GM21423 (cell line): ENCODE measurements around the gene CNTNAP2.
"Not testable (repeated sequence)": the region's sequence is repeated elsewhere in the genome, so short reads cannot be mapped to it uniquely, and the experiment has no call there.

ENCODE experiments used
- ATAC-seq: cut with Tn5 transposase; IDR thresholded peaks from one replicate; pipeline ENCODE4 v1.9.1; 2021; ENCODE audit warnings: mild to moderate bottlenecking, moderate library complexity; ENCODE audit not compliant: unreplicated experiment

The CNTNAP2 gene

GRCh38 chr7:148264933-148265557 is 2148.4 kb downstream of the CNTNAP2 start:
- ATAC-seq = no peak

- ATAC-seq = no peak
These were observed 2149.3 kb downstream of the CNTNAP2 start for GRCh38 chr7:148265896-148266295.

- ATAC-seq = no peak
These were observed 2150.2 kb downstream of the CNTNAP2 start for GRCh38 chr7:148266795-148267194.

GRCh38 chr7:148270576-148270975 is 2154.0 kb downstream of the CNTNAP2 start:
- ATAC-seq = no peak

DNA sequence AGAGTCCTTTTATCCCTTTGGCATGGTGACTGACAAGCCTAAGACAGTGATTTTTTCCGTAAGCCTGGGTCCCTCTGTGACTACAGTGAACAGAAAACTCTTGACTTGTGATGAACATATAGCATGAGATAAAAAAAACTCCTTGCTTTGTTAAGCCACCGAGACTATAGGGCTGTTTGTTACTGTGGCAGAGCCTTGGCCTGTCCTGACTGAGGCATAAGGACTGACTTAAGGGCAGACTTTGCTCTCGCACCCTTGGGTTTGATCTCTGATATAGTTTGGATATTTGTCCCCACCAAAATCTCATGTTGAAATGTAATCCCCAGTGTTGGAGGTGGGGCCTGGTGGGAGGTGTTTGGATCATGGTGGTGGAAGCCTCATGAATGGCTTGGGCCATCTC is 2157.5 kb downstream of the CNTNAP2 start:
- no peak for ATAC-seq

- ATAC-seq = no peak
These were observed 2158.8 kb downstream of the CNTNAP2 start for GRCh38 chr7:148275359-148275890.

- ATAC-seq = no peak
These were observed 2159.9 kb downstream of the CNTNAP2 start for GRCh38 chr7:148276314-148277041.

GRCh38 chr7:148277042-148277660 is 2160.6 kb downstream of the CNTNAP2 start:
- no peak for ATAC-seq

DNA sequence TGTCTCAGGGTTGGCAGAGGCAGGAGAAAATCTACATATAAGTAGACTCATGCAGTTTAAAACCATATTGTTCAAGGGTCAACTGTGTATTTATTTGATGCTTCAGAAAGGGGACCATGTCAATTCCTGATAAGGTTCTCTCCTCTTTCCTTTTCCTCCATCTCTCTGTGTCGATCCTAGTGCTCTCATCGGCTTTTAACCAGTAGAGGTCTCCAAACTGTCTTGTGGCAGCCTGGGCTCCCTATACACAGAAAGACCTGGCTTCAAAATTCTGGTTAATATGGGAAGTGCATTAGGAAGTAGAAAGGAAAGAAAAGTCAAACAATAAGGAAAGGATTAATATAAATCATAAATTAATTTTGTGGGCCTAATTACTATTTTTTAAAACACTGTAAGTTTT is 2169.5 kb downstream of the CNTNAP2 start:
- ATAC-seq = no peak

DNA sequence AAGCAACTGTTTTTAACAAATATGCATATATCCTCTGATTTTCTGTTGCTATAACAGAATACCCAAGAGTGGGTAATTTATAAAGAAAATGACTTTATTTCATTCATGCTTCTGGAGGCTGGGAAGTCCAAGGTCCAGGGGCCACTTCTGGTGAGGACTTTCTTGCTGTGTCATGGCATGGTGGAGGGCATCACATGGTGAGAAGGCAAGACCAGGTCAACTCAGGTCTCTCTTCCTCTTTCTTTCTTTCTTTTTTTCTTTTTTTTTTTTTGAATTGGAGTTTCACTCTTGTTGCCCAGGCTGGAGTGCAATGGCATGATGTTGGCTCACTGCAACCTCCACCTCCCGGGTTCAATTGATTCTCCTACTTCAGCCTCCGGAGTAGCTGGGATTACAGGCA is 2170.9 kb downstream of the CNTNAP2 start:
- no peak for ATAC-seq

DNA sequence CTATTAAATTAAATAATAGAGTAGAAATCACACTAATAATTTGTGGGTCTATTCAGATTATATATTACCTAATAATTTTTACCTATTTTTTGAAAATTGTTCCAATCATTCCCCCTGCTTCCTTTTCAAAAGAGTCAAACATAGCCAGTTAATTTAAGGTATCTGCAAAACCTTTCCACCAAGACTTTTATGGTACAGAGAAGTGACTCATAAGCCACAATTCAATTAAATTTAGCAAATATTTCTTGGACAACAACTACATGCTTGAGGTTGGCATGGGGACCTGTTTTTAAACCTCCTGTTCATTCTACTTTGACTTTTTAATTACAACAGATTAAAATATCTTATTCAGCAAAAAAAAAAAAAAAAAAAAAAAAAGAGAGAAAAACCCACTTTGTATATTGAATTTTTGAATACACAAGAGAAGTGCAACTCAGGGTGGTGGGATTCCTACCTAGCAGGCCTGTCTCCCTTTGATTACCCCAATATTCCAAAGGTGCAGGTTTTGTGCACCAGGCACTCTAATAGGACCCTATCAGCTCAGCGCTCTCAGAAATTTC is 2172.1 kb downstream of the CNTNAP2 start:
- no peak for ATAC-seq

GRCh38 chr7:148289630-148290029 is 2173.0 kb downstream of the CNTNAP2 start:
- ATAC-seq = no peak

DNA sequence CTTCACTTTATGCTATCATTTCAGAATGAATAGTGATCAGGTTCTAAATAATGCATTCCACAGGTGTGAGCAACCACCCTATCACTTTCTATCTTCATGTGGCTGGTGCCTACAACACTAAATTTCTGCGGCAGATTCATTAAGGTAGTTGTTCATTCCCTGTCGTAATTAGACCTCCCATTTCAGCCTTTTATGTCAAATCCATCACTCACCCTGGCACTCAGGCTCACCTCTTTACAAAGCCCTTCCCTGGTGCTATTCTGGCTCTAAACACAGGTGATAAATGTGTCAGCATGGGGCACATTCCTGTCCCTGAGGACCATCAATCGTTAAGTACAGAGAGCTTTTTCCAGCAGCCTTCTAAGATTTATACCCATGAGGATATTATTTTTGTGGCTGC is 2173.9 kb downstream of the CNTNAP2 start:
- ATAC-seq = no peak

- no peak for ATAC-seq
These were observed 2175.2 kb downstream of the CNTNAP2 start for GRCh38 chr7:148291799-148292198.

DNA sequence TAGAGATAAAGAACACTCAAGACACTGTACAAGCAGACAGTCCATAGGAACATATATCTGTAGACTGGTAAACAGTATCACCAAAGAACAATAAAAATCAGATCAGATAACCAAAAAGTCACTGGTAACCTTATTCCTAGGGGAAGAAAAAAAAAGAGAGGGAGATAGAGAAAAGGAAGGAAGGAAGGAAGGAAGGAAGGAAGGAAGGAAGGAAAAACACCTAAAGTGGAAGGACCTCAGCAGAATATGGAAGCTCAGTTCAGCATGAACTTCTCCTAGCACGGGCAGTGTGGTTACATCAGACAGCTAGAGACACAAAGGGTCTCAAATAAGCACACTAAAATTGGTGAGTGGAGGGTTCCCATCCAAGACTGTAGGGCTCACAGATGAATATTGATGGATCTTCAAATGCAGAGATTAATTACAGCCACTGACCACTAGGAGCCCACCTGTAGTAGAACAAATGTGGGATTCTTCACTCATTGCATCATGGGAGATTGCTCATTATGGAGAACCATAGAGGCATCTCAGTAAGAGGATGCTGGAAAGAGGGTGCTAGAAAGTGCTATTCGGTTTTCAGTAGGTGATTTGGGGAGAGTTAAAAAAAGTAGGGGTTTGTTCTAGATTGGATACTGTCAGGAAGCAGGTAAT is 2180.5 kb downstream of the CNTNAP2 start:
- no peak for ATAC-seq

DNA sequence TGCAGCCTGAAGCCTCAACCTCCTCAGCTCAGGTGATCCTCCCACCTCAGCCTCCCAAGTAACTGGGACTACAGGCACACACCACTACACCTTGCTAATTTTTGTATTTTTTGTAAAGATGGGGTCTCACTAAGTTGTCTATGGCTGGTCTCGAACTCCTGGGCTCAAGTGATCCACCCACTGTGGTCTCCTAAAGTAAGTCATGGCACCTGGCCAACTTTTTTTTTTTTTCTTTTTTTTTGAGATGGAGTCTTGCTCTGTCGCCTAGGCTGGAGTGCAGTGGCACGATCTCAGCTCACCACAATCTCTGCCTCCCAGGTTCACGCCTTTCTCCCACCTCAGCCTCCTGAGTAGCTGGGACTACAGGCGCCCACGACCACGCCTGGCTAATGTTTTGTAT is 2182.2 kb downstream of the CNTNAP2 start:
- ATAC-seq = not testable (repeated sequence)

DNA sequence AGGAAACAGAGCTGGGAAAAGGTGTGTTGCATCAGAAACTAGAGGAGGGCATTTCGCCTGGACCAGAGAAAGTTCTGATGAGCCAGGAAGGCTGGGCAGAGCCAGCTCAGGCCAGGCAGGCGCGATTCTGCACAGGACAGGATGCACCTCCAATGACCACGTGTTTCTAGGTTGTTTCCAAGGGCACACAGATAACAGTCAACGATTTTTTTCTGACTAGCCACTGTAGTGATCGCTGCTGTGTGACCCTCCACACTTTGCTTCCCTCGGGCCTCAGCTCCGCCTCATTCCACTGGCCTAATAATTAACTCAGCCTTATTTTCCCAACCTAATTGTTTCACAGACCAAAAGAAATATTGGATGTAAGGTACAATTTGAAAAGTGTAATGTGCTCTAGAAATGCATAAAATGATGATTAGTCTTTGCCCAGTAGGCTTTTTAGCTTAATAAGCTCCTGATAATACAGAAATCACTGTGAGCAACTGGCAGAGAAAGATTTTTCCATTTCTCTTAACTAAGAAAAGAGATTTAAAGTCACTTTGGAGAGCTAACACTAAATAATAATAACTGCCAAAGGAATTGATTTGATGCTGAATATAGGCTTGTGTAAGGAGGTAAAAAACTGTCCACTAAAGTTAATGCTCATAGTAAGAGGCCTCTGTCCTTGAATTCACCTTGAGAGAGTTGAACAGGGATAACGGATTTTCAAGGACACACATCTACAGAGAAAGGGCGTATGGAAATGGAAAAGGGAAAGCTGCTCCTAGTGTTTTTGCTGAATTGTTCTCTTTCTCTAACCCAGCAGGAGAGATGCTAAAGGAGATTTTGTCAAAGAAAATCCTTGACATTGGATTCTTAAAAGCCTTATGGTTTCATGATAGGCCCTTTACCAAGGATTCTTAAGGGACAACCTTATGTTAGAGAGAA is 2183.0 kb downstream of the CNTNAP2 start:
- ATAC-seq = no peak

- ATAC-seq = not testable (repeated sequence)
These were observed 2185.8 kb downstream of the CNTNAP2 start for GRCh38 chr7:148302436-148302835.

GRCh38 chr7:148303295-148304082 is 2186.9 kb downstream of the CNTNAP2 start:
- ATAC-seq = no peak

- no peak for ATAC-seq
These were observed 2187.4 kb downstream of the CNTNAP2 start for GRCh38 chr7:148304083-148304335.
